ENCODE data around the gene SYNE1.

GRCh38 chr6:152671171-152671570 is 34.0 kb upstream of the SYNE1 start:
- TF ChIP-seq POLR2A (IDR thresholded peaks at IDR 0.05; ENCODE audit: control extremely low read depth in 1 of 2, low read depth in 2 of 2, low read length in 2 of 2) (no peak), GABPA (IDR thresholded peaks at IDR 0.05; ENCODE audit: borderline replicate concordance, insufficient read depth, low read length) (no peak), CTCF (IDR thresholded peaks at IDR 0.05; ENCODE audit: control extremely low read depth in 1 of 3, insufficient read depth in 1 of 3, low read depth in 1 of 3, low read length in 3 of 3) (no peak), POLR2AphosphoS5 (IDR thresholded peaks at IDR 0.05; ENCODE audit: low read depth, low read length) (no peak), RAD21 (IDR thresholded peaks at IDR 0.05 in 1 of 2, conservative IDR thresholded peaks at IDR 0.05 in 1 of 2; ENCODE audit: low read depth in 2 of 2, low read length in 2 of 2) (no peak), MAX (IDR thresholded peaks at IDR 0.05) (no peak), PHF8 (conservative IDR thresholded peaks at IDR 0.05; ENCODE audit: low read depth, low read length) (no peak), SIN3A (conservative IDR thresholded peaks at IDR 0.05 in 1 of 2, IDR thresholded peaks at IDR 0.05 in 1 of 2; ENCODE audit: low read depth in 1 of 2, low read length in 2 of 2) (no peak), GTF2F1 (IDR thresholded peaks at IDR 0.05; ENCODE audit: borderline replicate concordance, low read depth, low read length) (no peak), CBX8 (IDR thresholded peaks at IDR 0.05; ENCODE audit: borderline replicate concordance, low read depth, low read length) (no peak), ATF3 (IDR thresholded peaks at IDR 0.05; ENCODE audit: insufficient read depth, low read depth, low read length) (no peak), RXRA (IDR thresholded peaks at IDR 0.05; ENCODE audit: insufficient read depth, low read depth, low read length) (no peak)

Measured in H1 (cell line).